Measurements from ENCODE around the gene PHKG1. TPM values are rescaled to one million over a fixed set of nuclear protein-coding genes. Genes with fewer than 3 reads are reported as not detected.
"Not testable (repeated sequence)": the region's sequence is repeated elsewhere in the genome, so short reads cannot be mapped to it uniquely, and the experiment has no call there.

PHKG1 gene
- total RNA-seq, 2 experiments from 2014 or later, result 2.9 to 3.0 TPM

DNA sequence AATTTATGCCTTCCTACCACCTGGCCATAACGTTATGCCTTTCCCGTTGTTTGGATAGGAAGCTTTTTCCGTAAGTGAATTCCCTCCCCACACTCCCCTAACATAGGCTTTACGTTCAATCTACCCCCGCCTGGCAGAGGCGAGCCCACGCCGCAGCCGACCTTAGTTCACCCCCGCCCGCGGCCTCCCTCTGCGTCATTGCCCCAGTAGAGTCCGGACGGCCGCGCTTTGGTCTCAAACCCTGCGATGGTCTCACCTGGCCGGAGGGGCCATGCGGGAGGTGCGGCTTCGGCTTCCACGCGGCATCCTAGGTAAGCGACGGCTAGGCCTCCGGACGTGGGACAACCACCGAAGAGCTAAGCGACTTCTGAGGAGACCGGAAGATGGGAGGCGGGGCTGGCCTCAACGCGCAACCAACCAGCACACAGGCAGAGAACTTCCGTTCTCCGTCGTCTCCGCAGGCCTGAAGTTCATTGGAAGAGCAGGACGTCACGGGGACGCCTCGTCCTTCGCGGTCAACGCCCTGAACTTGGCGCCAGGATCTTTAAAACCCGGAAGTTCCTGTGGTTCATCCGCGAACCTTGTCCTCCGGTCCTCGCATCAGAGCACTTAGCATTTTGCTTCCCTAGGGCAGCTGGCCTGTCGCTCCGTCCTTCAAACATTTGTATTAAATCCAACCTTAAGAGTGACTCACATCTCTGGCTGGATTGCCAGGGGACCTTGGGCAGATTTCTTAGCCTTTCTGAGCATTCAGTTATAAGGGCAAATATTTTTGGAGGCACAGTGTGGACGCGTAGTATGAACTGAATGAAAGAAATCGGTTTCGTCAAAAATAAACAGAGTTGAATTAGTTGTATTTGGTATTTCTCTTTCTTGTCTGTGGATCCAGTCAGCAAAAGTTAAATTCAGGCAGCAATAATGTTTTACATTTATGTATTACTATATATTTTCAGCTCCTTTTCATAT lies 13.6 kb upstream of the PHKG1 start, which contains the start of gene CHCHD2:
CHCHD2 (minus strand) TSS at position 369 of the 966 bp plus-strand sequence; CDS start at position 306, 63 bp downstream.
- peak; percentile 97 for DNase-seq
- H3K27me3 Mint-ChIP-seq, result no peaks in the 10 kb centered on the region
- TF ChIP-seq, protein P1, sequence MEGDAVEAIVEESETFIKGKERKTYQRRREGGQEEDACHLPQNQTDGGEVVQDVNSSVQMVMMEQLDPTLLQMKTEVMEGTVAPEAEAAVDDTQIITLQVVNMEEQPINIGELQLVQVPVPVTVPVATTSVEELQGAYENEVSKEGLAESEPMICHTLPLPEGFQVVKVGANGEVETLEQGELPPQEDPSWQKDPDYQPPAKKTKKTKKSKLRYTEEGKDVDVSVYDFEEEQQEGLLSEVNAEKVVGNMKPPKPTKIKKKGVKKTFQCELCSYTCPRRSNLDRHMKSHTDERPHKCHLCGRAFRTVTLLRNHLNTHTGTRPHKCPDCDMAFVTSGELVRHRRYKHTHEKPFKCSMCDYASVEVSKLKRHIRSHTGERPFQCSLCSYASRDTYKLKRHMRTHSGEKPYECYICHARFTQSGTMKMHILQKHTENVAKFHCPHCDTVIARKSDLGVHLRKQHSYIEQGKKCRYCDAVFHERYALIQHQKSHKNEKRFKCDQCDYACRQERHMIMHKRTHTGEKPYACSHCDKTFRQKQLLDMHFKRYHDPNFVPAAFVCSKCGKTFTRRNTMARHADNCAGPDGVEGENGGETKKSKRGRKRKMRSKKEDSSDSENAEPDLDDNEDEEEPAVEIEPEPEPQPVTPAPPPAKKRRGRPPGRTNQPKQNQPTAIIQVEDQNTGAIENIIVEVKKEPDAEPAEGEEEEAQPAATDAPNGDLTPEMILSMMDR (IDR thresholded peaks at IDR 0.05), result no peak
- H3K9me3 Mint-ChIP-seq, result peaks cover 5% of the 10 kb centered on the region
- ChIA-PET POLR2A (interaction anchor here (0.6 to 1.1 kb wide), 4 partner anchors 11 to 741 kb away, joined by 3 read pairs; no protein-coding TSS in a partner anchor), CTCF (interaction anchor here (1.0 to 1.8 kb wide), 2 partner anchors 17 to 32 kb away, joined by 3 to 11 read pairs; no protein-coding TSS in a partner anchor)
- H3K36me3 Mint-ChIP-seq (ENCODE audit: low read depth), result peaks cover 42% of the 10 kb centered on the region
- peaks cover 29% of the 10 kb centered on the region for H3K4me1 Mint-ChIP-seq (ENCODE audit: low read depth)
- peak within 1 kb of the TSS; percentile 99 for H3K27ac Mint-ChIP-seq
- intact Hi-C loops (cut with micrococcal nuclease), result loop anchor here (5.0 kb wide), 1 partner anchor 54 kb away; the partner anchor contains the start of genes CCT6A and PSPH
- ATAC-seq, result peak; percentile 98
- H3K4me3 Mint-ChIP-seq, result peak within 1 kb of the TSS; percentile 100

DNA sequence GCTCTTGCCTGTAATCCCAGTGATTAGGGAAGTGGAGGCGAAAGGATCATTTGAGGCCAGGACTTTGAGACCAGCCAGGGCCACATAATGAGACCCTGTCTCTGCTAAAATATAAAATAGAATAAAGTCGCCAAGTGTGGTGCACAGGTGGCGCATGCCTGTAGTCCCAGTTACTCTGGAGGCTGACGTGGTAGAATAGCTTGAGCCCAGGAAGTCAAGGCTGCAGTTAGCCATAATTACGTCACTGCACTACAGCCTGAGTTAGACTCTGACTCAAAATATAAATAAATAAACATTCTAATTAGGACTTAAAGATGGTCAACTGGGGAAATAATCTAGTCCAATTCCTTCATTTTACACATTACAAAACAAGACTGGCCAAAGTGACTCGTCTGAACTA lies 12.8 kb upstream of the PHKG1 start:
- Mint-ChIP-seq H3K4me1 (ENCODE audit: low read depth) (peaks cover 31% of the 10 kb centered on the region), H3K27me3 (no peaks in the 10 kb centered on the region), H3K36me3 (ENCODE audit: low read depth) (peaks cover 50% of the 10 kb centered on the region), H3K4me3 (peak overlapping the region; percentile 100), H3K27ac (peak overlapping the region; percentile 99), H3K9me3 (peaks cover 5% of the 10 kb centered on the region)
- TF ChIP-seq, protein P1 (IDR thresholded peaks at IDR 0.05), result no peak
- DNase-seq, result peak; percentile 51
- POLR2A ChIA-PET, result interaction anchor here (0.6 to 1.0 kb wide), 3 partner anchors 17 to 740 kb away, joined by 3 read pairs; no protein-coding TSS in a partner anchor
- CTCF ChIA-PET, result interaction anchor here (1.0 to 1.8 kb wide), 2 partner anchors 16 to 31 kb away, joined by 3 to 11 read pairs; no protein-coding TSS in a partner anchor
- ATAC-seq, result peak; percentile 17
- intact Hi-C loops (cut with micrococcal nuclease), result loop anchor here (5.0 kb wide), 1 partner anchor 53 kb away; the partner anchor contains the start of genes CCT6A and PSPH

DNA sequence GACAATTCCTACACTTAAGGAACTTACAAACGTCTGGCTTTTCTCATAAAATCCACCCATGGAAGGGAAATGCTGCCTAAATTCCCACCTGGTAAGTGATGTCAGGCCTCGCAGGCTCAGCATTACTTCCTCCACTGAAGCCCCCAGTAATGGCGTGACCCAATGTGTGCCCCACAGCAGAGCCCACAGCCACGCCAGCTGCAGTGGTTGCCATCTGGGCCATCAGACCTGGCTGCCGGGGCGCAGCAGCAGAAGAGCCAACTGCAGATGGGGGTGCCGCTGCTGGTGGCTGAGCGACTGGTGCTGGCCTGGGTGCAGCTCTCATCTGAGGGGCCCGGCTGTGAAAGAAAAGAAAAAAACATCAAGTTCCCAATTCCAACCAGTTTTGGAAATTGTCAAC lies 11.4 kb upstream of the PHKG1 start:
- H3K27ac Mint-ChIP-seq; ATAC-seq; H3K9me3 Mint-ChIP-seq; intact Hi-C loops (cut with micrococcal nuclease); DNase-seq; H3K27me3 Mint-ChIP-seq: not testable (repeated sequence)
- POLR2A ChIA-PET, result interaction anchor here (0.7 to 1.8 kb wide), 3 partner anchors 12 to 768 kb away, joined by 3 to 5 read pairs (median 3); no protein-coding TSS in a partner anchor
- H3K4me3 Mint-ChIP-seq, result peak overlapping the region; percentile 100
- peaks cover 53% of the 10 kb centered on the region for H3K36me3 Mint-ChIP-seq (ENCODE audit: low read depth)
- peaks cover 29% of the 10 kb centered on the region for H3K4me1 Mint-ChIP-seq (ENCODE audit: low read depth)
- CTCF ChIA-PET, result interaction anchor here (0.7 kb wide), 1 partner anchor 30 kb away, joined by 3 read pairs; no protein-coding TSS in a partner anchor

DNA sequence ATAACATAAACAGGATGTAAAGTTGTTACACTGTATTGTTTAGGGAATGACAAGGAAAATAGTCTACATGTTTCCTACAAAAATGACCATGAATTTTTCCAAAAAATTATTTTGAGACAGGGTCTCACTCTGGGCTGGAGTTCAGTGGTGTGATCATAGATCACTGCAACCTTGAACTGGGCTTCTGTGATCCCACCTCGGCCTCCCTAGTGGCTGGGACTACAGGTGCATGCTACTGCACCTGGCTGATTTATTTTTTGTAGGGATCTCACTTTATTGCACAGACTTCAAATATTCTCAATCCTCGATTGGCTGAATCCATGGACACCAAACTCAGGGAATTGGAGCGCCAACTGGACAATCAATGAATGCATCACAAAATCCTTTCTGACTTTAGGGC lies 6.9 kb upstream of the PHKG1 start:
- ChIA-PET POLR2A (no interaction called here), CTCF (interaction anchor here (1.9 kb wide), 1 partner anchor 25 kb away, joined by 6 read pairs; no protein-coding TSS in a partner anchor)
- TF ChIP-seq, protein P1 (IDR thresholded peaks at IDR 0.05), result no peak
- DNase-seq (peak; percentile 12), ATAC-seq (peak; percentile 31)
- H3K4me1 Mint-ChIP-seq (ENCODE audit: low read depth), result peaks cover 15% of the 10 kb centered on the region
- H3K36me3 Mint-ChIP-seq (ENCODE audit: low read depth), result peaks cover 39% of the 10 kb centered on the region
- no peaks in the 10 kb centered on the region for H3K9me3 Mint-ChIP-seq
- H3K27me3 Mint-ChIP-seq, result no peaks in the 10 kb centered on the region
- H3K27ac Mint-ChIP-seq, result no peak overlapping the region
- intact Hi-C loops (cut with micrococcal nuclease), result no loop called here
- no peak overlapping the region for H3K4me3 Mint-ChIP-seq

DNA sequence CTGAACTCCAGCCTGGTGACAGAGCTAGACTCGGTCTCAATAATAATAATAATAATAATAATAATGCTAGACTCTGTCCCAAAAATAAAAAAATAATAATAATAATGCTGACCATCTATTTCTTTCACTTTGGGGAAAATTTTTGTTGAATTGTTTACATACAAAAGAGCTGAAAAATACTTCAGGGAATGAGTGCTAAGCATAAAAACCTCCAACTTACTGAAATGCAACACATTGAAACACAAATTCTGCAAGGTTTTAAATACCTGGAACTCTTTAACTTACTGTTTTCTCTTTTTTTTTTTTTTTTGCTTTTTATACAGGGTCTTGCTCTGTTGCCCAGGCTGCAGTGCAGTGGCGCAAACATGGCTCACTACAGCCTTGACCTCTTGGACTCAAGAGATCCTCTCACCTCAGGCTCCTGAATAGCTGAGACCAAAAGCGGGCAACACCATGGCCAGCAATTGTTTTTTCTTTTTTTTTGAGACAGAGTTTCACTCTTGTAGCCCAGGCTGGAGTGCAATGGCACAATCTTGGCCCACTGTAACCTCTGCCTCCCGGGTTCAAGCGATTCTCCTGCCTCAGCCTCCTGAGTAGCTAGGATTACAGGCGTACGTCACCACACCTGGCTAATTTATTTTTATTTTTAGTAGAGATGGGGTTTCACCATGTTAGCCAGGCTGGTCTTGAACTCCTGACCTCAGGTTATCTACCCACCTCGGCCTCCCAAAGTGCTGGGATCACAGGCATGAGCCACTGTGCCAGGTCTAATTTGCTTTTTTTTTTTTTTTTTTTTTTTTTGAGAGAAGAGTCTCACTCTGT lies 5.6 kb upstream of the PHKG1 start:
- ATAC-seq; H3K9me3 Mint-ChIP-seq; intact Hi-C loops (cut with micrococcal nuclease); H3K4me1 Mint-ChIP-seq (ENCODE audit: low read depth); DNase-seq; H3K27me3 Mint-ChIP-seq; H3K27ac Mint-ChIP-seq; H3K4me3 Mint-ChIP-seq: not testable (repeated sequence)
- ChIA-PET POLR2A (interaction anchor here (0.6 kb wide), 2 partner anchors 565 to 832 kb away, joined by 3 to 4 read pairs; no protein-coding TSS in a partner anchor), CTCF (interaction anchor here (1.9 kb wide), 1 partner anchor 24 kb away, joined by 6 read pairs; no protein-coding TSS in a partner anchor)
- H3K36me3 Mint-ChIP-seq (ENCODE audit: low read depth), result peaks cover 28% of the 10 kb centered on the region
